Endothelial cell of umbilical vein (primary cell): ENCODE measurements around the gene SELENOO. TPM values are rescaled to one million over a fixed set of nuclear protein-coding genes. Genes with fewer than 3 reads are reported as not detected.

Experiments
- BruUV-seq: library from RNA; stranded (reverse); fragments of 400-500 nt; replicated peaks from 2 replicates; lab custom pipeline; 2021; lab: Mats Ljungman, UMichigan
- CTCF ChIA-PET: fragments of 300-600, 350-600 bp; sonication (Branson Sonifier 250); formaldehyde crosslinking; loops from one replicate; lab custom pipeline; 2021; ENCODE audit warnings: antibody characterized with exemption, inconsistent platforms; lab: Charles Lee
- POLR2A ChIA-PET: fragments of 300-600, 350-600 bp; sonication (Branson Sonifier 250); formaldehyde crosslinking; loops from one replicate; lab custom pipeline; 2021; ENCODE audit warnings: antibody characterized with exemption, inconsistent platforms; lab: Charles Lee
- DNase-seq: peaks from one replicate; pipeline ENCODE4 v3.0.0-alpha.2; 2011; ENCODE audit warnings: low read depth, low spot score
- FAIRE-seq: peaks from 2 replicates; lab custom pipeline; 2011; peaks lifted over from hg19 to GRCh38; lab: Jason Lieb, UNC
- H2AFZ ChIP-seq: 2 replicates; pipeline ENCODE4 v1.6.0; 2012; ENCODE audit warnings: low read depth, low read length, control low read depth, inconsistent platforms
- H3K27ac ChIP-seq: 2 replicates; pipeline ENCODE4 v1.5.1; 2011; ENCODE audit warnings: low read depth, mild to moderate bottlenecking, control low read depth, low read length, moderate library complexity; ENCODE audit not compliant: insufficient read depth
- H3K27me3 ChIP-seq, 2 experiments: 2 replicates each; pipeline versions ENCODE4 v1.6.0 to v1.6.1; 2011; ENCODE audit warnings: low read length in 2 of 2, mixed read lengths in 1 of 2; ENCODE audit not compliant: control insufficient read depth in 2 of 2, insufficient read depth in 2 of 2
- H3K36me3 ChIP-seq, 2 experiments: 2 replicates in 1 of 2; 3 replicates in 1 of 2; pipeline ENCODE4 v1.5.1; 2011; ENCODE audit warnings: low read length in 2 of 2, mild to moderate bottlenecking in 1 of 2, moderate library complexity in 1 of 2; ENCODE audit not compliant: control insufficient read depth in 2 of 2, insufficient read depth in 2 of 2; ENCODE audit errors: extremely low read depth in 1 of 2
- H3K4me1 ChIP-seq: 3 replicates; pipeline ENCODE4 v1.5.1; 2011; ENCODE audit warnings: mild to moderate bottlenecking, low read length; ENCODE audit not compliant: control insufficient read depth, insufficient read depth; ENCODE audit errors: extremely low read depth
- H3K4me2 ChIP-seq: 2 replicates; pipeline ENCODE4 v1.6.1; 2011; ENCODE audit warnings: low read length, control low read depth, mixed read lengths; ENCODE audit not compliant: insufficient read depth
- H3K4me3 ChIP-seq, 3 experiments: fragments of 200-600 bp in 1 of 3; sonication (generic), shearing (Covaris generic) in 1 of 3; replicated peaks in 1 of 3; 2 replicates each; pipeline ENCODE4 v1.5.1; 2011 to 2016; ENCODE audit warnings: control low read depth in 3 of 3, low read length in 3 of 3, mild to moderate bottlenecking in 2 of 3, inconsistent platforms in 1 of 3, low read depth in 1 of 3, moderate library complexity in 1 of 3; ENCODE audit not compliant: insufficient read depth in 1 of 3
- H3K79me2 ChIP-seq: 2 replicates; pipeline ENCODE4 v1.6.0; 2012; ENCODE audit warnings: low read length, inconsistent platforms; ENCODE audit not compliant: control insufficient read depth, insufficient read depth
- H3K9ac ChIP-seq: replicated peaks from 2 replicates; pipeline ENCODE3; 2011; ENCODE audit warnings: low read length, control low read depth; ENCODE audit not compliant: insufficient read depth; ENCODE audit errors: extremely low read depth
- H3K9me1 ChIP-seq: replicated peaks from 3 replicates; pipeline ENCODE4 v1.6.0; 2011; ENCODE audit warnings: mild to moderate bottlenecking, low read length; ENCODE audit not compliant: control insufficient read depth, insufficient read depth; ENCODE audit errors: extremely low read depth
- H3K9me3 ChIP-seq: replicated peaks from 2 replicates; pipeline ENCODE4 v1.5.1; 2012; ENCODE audit warnings: low read length, inconsistent platforms; ENCODE audit not compliant: control insufficient read depth, insufficient read depth
- H4K20me1 ChIP-seq: replicated peaks from 2 replicates; pipeline ENCODE3; 2011; ENCODE audit warnings: mild to moderate bottlenecking, low read length; ENCODE audit not compliant: control insufficient read depth, insufficient read depth; ENCODE audit errors: extremely low read depth
- CTCF ChIP-seq, 2 donors: IDR thresholded peaks; 1 replicate in 1 of 2; 2 replicates in 1 of 2; pipeline ENCODE4 v1.5.1; 2011; ENCODE audit warnings: low read length in 2 of 2, mild to moderate bottlenecking in 2 of 2, moderate library complexity in 2 of 2, control low read depth in 1 of 2, inconsistent platforms in 1 of 2, low read depth in 1 of 2; ENCODE audit not compliant: insufficient read depth in 1 of 2; ENCODE audit errors: extremely low read depth in 1 of 2
- EZH2 ChIP-seq: IDR thresholded peaks from 2 replicates; pipeline ENCODE4 v1.6.1; 2012; ENCODE audit warnings: borderline replicate concordance, low read depth, mild to moderate bottlenecking, moderate library complexity, low read length, inconsistent platforms; ENCODE audit not compliant: severe bottlenecking
- FOS ChIP-seq: IDR thresholded peaks from 2 replicates; pipeline ENCODE4 v1.6.1; 2011; ENCODE audit warnings: mild to moderate bottlenecking, low read length, moderate library complexity, borderline replicate concordance; ENCODE audit not compliant: insufficient read depth
- GATA2 ChIP-seq: IDR thresholded peaks from 2 replicates; pipeline ENCODE4 v1.7.0; 2011; ENCODE audit warnings: low read depth, mild to moderate bottlenecking, moderate library complexity, mixed read lengths, low read length; ENCODE audit not compliant: insufficient read length, insufficient read depth
- JUN ChIP-seq: IDR thresholded peaks from 2 replicates; pipeline ENCODE4 v1.6.1; 2011; ENCODE audit warnings: borderline replicate concordance, low read depth; ENCODE audit not compliant: insufficient read length, insufficient read depth
- MYC ChIP-seq: IDR thresholded peaks from one replicate; pipeline ENCODE4 v1.6.1; 2011; ENCODE audit warnings: mild to moderate bottlenecking, low read depth, low read length
- POLR2A ChIP-seq: IDR thresholded peaks from 2 replicates; pipeline ENCODE4 v1.6.1; 2012; ENCODE audit warnings: low read depth, mild to moderate bottlenecking, control low read depth, low read length
- POLR2AphosphoS5 ChIP-seq: IDR thresholded peaks from 2 replicates; pipeline ENCODE4 v1.6.1; 2012; ENCODE audit warnings: low read depth, mild to moderate bottlenecking, control low read depth, low read length, moderate library complexity; ENCODE audit not compliant: insufficient read depth
- dilution Hi-C: fragments of 300-500 bp; cut with MboI; formaldehyde crosslinking; loops from one replicate; pipeline ENCODE4 v1.15.0; 2019; ENCODE audit warnings: low sequenced_read_pairs; ENCODE audit not compliant: extremely low pct_ligation_motif_present
- intact Hi-C: fragments of 100-400 bp; cut with micrococcal nuclease; formaldehyde crosslinking; loops from one replicate; pipeline ENCODE4 v1.10.0; 2022
- polyA plus RNA-seq, 4 experiments: library from polyadenylated mRNA; depleted of rRNA in 3 of 4; stranded (reverse) in 3 of 4; unstranded in 1 of 4; fragments of >200 nt; gene quantifications; 2 replicates each; pipeline versions ENCODE4 v1.2.1 to v1.2.3, GENCODE V29; 2011 to 2012; ENCODE audit warnings: missing spikeins in 1 of 4
- total RNA-seq: library from RNA; stranded (reverse); gene quantifications from 2 replicates; pipeline ENCODE4 v1.2.3, GENCODE V29; 2021
- TF ChIP-seq, protein P1 (sequence below): IDR thresholded peaks from 2 replicates; pipeline ENCODE4 v1.6.1; 2011; ENCODE audit not compliant: insufficient read depth, insufficient read length

Gene SELENOO
- total and polyA plus RNA-seq, 2 donors (not counting 3 experiments of a cell fraction or from before 2014, with no cell fraction given) = 24.1 to 37.5 TPM

- no TSS peak for BruUV-seq
- no peak overlapping the region for H3K27ac ChIP-seq
- CTCF ChIA-PET = no interaction called here
- FAIRE-seq = no peak
- no peak overlapping the region for H3K9ac ChIP-seq
- no peaks in the 10 kb centered on the region for H3K36me3 ChIP-seq
- no peaks in the 10 kb centered on the region for H3K27me3 ChIP-seq
- H2AFZ ChIP-seq = no peak overlapping the region
- H3K9me1 ChIP-seq = no peaks in the 10 kb centered on the region
- dilution Hi-C loops = no loop called here
- POLR2A ChIA-PET = no interaction called here
- DNase-seq = no peak
- peaks cover 4% of the 10 kb centered on the region for H3K4me1 ChIP-seq
- H3K4me2 ChIP-seq = no peak overlapping the region
- no peaks in the 10 kb centered on the region for H3K9me3 ChIP-seq
- TF ChIP-seq, protein P1, sequence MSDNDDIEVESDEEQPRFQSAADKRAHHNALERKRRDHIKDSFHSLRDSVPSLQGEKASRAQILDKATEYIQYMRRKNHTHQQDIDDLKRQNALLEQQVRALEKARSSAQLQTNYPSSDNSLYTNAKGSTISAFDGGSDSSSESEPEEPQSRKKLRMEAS = no peak
- TF ChIP-seq GATA2 (no peak), POLR2AphosphoS5 (no peak), CTCF (IDR thresholded peaks at IDR 0.05; ENCODE audit: extremely low read depth in 1 of 2, insufficient read depth in 1 of 2, low read depth in 1 of 2, low read length in 2 of 2) (no peak), EZH2 (no peak), POLR2A (no peak), MYC (no peak), FOS (no peak), JUN (no peak)
- H3K4me3 ChIP-seq = no peak overlapping the region
- no peaks in the 10 kb centered on the region for H3K79me2 ChIP-seq
- H4K20me1 ChIP-seq = no peaks in the 10 kb centered on the region
- intact Hi-C loops = no loop called here
These were observed 25.7 kb upstream of the SELENOO start for GRCh38 chr22:50175191-50175461.
